BLaER1 treated with 17β-estradiol and CSF1 and Interleukin-3, amounts not matched to agents 10 nM and 100 nM (cell line): ENCODE measurements around the gene SNX22.

Source experiments
- H3K27ac ChIP-seq, 11 experiments: shearing (Covaris generic); formaldehyde crosslinking; 2 replicates each; pipeline ENCODE4 v1.8.1; 2022
- H3K27me3 ChIP-seq, 11 experiments: shearing (Covaris generic); formaldehyde crosslinking; 2 replicates each; pipeline ENCODE4 v1.8.1; 2022
- H3K36me3 ChIP-seq, 11 experiments: shearing (Covaris generic); formaldehyde crosslinking; 2 replicates each; pipeline ENCODE4 v1.8.1; 2022
- H3K4me1 ChIP-seq, 10 experiments: shearing (Covaris generic); formaldehyde crosslinking; 2 replicates each; pipeline ENCODE4 v1.8.1; 2022
- H3K4me2 ChIP-seq, 11 experiments: shearing (Covaris generic); formaldehyde crosslinking; 2 replicates each; pipeline ENCODE4 v1.8.1; 2022
- H3K4me3 ChIP-seq, 10 experiments: shearing (Covaris generic); formaldehyde crosslinking; 2 replicates each; pipeline ENCODE4 v1.8.1; 2022
- H3K9ac ChIP-seq, 11 experiments: shearing (Covaris generic); formaldehyde crosslinking; 2 replicates each; pipeline ENCODE4 v1.8.1; 2022
- H3K9me3 ChIP-seq, 11 experiments: shearing (Covaris generic); formaldehyde crosslinking; replicated peaks in 1 of 11; 2 replicates each; pipeline ENCODE4 v1.8.1; 2022
- H4K20me1 ChIP-seq, 11 experiments: shearing (Covaris generic); formaldehyde crosslinking; 2 replicates each; pipeline ENCODE4 v1.8.1; 2022
- Cebpa-rat ChIP-seq, 11 experiments: shearing (Covaris generic); IDR thresholded peaks; 2 replicates each; pipeline ENCODE4 v1.8.1; 2022

Gene SNX22

GRCh38 chr15:64156652-64157331 lies 5.3 kb downstream of the SNX22 start:
- H3K4me1 ChIP-seq = peaks cover 53 to 89% (median 73%) of the 10 kb centered on the region in 10 experiments
- peak overlapping the region in 8 of 11 experiments; percentile 17 to 92 (median 39); a peak in 12 of 22 replicates for H3K9ac ChIP-seq
- peaks cover 75 to 82% (median 78%) of the 10 kb centered on the region in 11 experiments for H3K36me3 ChIP-seq
- peak overlapping the region in 3 of 11 experiments; percentile 4 to 18 (median 10); a peak in 2 of 22 replicates for H3K4me2 ChIP-seq
- TF ChIP-seq Cebpa-rat (IDR thresholded peaks at IDR 0.05) = no peak
- no peaks in the 10 kb centered on the region for H3K9me3 ChIP-seq
- peak overlapping the region in 3 of 11 experiments; percentile 9 to 14 (median 13); a peak in 3 of 22 replicates for H3K27ac ChIP-seq
- H3K27me3 ChIP-seq = peaks cover 0 to 14% (median 0%) of the 10 kb centered on the region in 11 experiments; a peak in 5 of 22 replicates
- H4K20me1 ChIP-seq = peaks cover 76 to 100% (median 82%) of the 10 kb centered on the region in 11 experiments; a peak in 21 of 22 replicates
- H3K4me3 ChIP-seq = no peak overlapping the region

GRCh38 chr15:64157599-64158125 lies 6.1 kb downstream of the SNX22 start:
- H3K36me3 ChIP-seq = peaks cover 75 to 83% (median 80%) of the 10 kb centered on the region in 11 experiments
- no peak for TF ChIP-seq Cebpa-rat (IDR thresholded peaks at IDR 0.05)
- H3K4me1 ChIP-seq = peaks cover 50 to 84% (median 67%) of the 10 kb centered on the region in 10 experiments
- H3K9me3 ChIP-seq = no peaks in the 10 kb centered on the region
- peak overlapping the region in 1 of 10 experiments; percentile 83; a peak in 1 of 20 replicates for H3K4me3 ChIP-seq
- peaks cover 0 to 5% (median 0%) of the 10 kb centered on the region in 11 experiments; a peak in 4 of 22 replicates for H3K27me3 ChIP-seq
- H4K20me1 ChIP-seq = peaks cover 75 to 93% (median 84%) of the 10 kb centered on the region in 11 experiments; a peak in 21 of 22 replicates
- no peak overlapping the region for H3K27ac ChIP-seq
- peak overlapping the region in 8 of 11 experiments; percentile 15 to 92 (median 49); a peak in 9 of 22 replicates for H3K9ac ChIP-seq
- H3K4me2 ChIP-seq = peak overlapping the region in 10 of 11 experiments; percentile 91 to 99 (median 98); a peak in 14 of 22 replicates

- peaks cover 75 to 83% (median 80%) of the 10 kb centered on the region in 11 experiments for H3K36me3 ChIP-seq
These were observed 7.0 kb downstream of the SNX22 start for GRCh38 chr15:64158363-64159134.

GRCh38 chr15:64161688-64162477 lies 10.4 kb downstream of the SNX22 start:
- no peaks in the 10 kb centered on the region for H3K9me3 ChIP-seq
- peaks cover 58 to 67% (median 64%) of the 10 kb centered on the region in 10 experiments for H3K4me1 ChIP-seq
- peaks cover 45 to 54% (median 51%) of the 10 kb centered on the region in 11 experiments; a peak in 21 of 22 replicates for H4K20me1 ChIP-seq
- H3K4me2 ChIP-seq = peak overlapping the region; percentile 89 to 99 (median 98)
- peak overlapping the region; percentile 87 to 97 (median 93) for H3K9ac ChIP-seq
- H3K36me3 ChIP-seq = peaks cover 45 to 51% (median 51%) of the 10 kb centered on the region in 11 experiments
- peak overlapping the region; percentile 58 to 92 (median 80) for H3K4me3 ChIP-seq
- no peak for TF ChIP-seq Cebpa-rat (IDR thresholded peaks at IDR 0.05)
- no peaks in the 10 kb centered on the region for H3K27me3 ChIP-seq
- H3K27ac ChIP-seq = peak overlapping the region; percentile 73 to 96 (median 90); a peak in 21 of 22 replicates

More at GRCh38 chr15:64158363-64159134, 7.0 kb downstream of the SNX22 start:
- Histone ChIP-seq H3K4me1 (peaks cover 43 to 80% (median 62%) of the 10 kb centered on the region in 10 experiments), H3K27ac (peak overlapping the region in 6 of 11 experiments; percentile 4 to 43 (median 30); a peak in 8 of 22 replicates), H3K9me3 (no peaks in the 10 kb centered on the region), H3K27me3 (no peaks in the 10 kb centered on the region), H3K4me2 (peak overlapping the region; percentile 89 to 99 (median 98)), H3K4me3 (peak overlapping the region in 3 of 10 experiments; percentile 78 to 92 (median 83); a peak in 4 of 20 replicates), H3K9ac (peak overlapping the region; percentile 36 to 96 (median 54); a peak in 19 of 22 replicates), H4K20me1 (peaks cover 68 to 88% (median 83%) of the 10 kb centered on the region in 11 experiments; a peak in 21 of 22 replicates)
- no peak for TF ChIP-seq Cebpa-rat (IDR thresholded peaks at IDR 0.05)

GRCh38 chr15:64162478-64162868 lies 10.9 kb downstream of the SNX22 start:
- TF ChIP-seq Cebpa-rat (IDR thresholded peaks at IDR 0.05) = no peak
- peak overlapping the region; percentile 89 to 99 (median 98) for H3K4me2 ChIP-seq
- H3K9ac ChIP-seq = peak overlapping the region; percentile 87 to 97 (median 93)
- H3K27ac ChIP-seq = peak overlapping the region; percentile 73 to 96 (median 90)
- H3K9me3 ChIP-seq = no peaks in the 10 kb centered on the region
- H4K20me1 ChIP-seq = peaks cover 39 to 49% (median 45%) of the 10 kb centered on the region in 11 experiments; a peak in 21 of 22 replicates
- H3K4me1 ChIP-seq = peaks cover 56 to 66% (median 60%) of the 10 kb centered on the region in 10 experiments
- peak overlapping the region; percentile 58 to 92 (median 80) for H3K4me3 ChIP-seq
- H3K36me3 ChIP-seq = peaks cover 39 to 46% (median 45%) of the 10 kb centered on the region in 11 experiments
- H3K27me3 ChIP-seq = no peaks in the 10 kb centered on the region

GRCh38 chr15:64162869-64163658 lies 11.5 kb downstream of the SNX22 start, which contains the start of gene PPIB:
Gene PPIB, minus strand, starts transcription at chr15:64163022. Its CDS starts 36 bp downstream, at chr15:64162986.
- peak within 1 kb of the TSS; percentile 58 to 92 (median 80) for H3K4me3 ChIP-seq
- peak in 8 of 11 experiments; percentile 17 to 63 (median 52); a peak in 7 of 22 replicates for TF ChIP-seq Cebpa-rat (IDR thresholded peaks at IDR 0.05)
- H3K27me3 ChIP-seq = no peaks in the 10 kb centered on the region
- H3K9ac ChIP-seq = peak within 1 kb of the TSS; percentile 87 to 97 (median 93)
- peaks cover 52 to 62% (median 55%) of the 10 kb centered on the region in 10 experiments for H3K4me1 ChIP-seq
- peak within 1 kb of the TSS; percentile 89 to 99 (median 98) for H3K4me2 ChIP-seq
- peaks cover 33 to 43% (median 39%) of the 10 kb centered on the region in 11 experiments; a peak in 21 of 22 replicates for H4K20me1 ChIP-seq
- H3K9me3 ChIP-seq = no peaks in the 10 kb centered on the region
- peak within 1 kb of the TSS; percentile 73 to 96 (median 90) for H3K27ac ChIP-seq
- peaks cover 33 to 42% (median 39%) of the 10 kb centered on the region in 11 experiments for H3K36me3 ChIP-seq
